ENCODE data around the gene CCDC85C. TPM values are rescaled to one million over a fixed set of nuclear protein-coding genes. Genes with fewer than 3 reads are reported as not detected.

CCDC85C gene
- total and polyA plus RNA-seq, 2 donors, result 4.6 to 7.9 TPM

DNA sequence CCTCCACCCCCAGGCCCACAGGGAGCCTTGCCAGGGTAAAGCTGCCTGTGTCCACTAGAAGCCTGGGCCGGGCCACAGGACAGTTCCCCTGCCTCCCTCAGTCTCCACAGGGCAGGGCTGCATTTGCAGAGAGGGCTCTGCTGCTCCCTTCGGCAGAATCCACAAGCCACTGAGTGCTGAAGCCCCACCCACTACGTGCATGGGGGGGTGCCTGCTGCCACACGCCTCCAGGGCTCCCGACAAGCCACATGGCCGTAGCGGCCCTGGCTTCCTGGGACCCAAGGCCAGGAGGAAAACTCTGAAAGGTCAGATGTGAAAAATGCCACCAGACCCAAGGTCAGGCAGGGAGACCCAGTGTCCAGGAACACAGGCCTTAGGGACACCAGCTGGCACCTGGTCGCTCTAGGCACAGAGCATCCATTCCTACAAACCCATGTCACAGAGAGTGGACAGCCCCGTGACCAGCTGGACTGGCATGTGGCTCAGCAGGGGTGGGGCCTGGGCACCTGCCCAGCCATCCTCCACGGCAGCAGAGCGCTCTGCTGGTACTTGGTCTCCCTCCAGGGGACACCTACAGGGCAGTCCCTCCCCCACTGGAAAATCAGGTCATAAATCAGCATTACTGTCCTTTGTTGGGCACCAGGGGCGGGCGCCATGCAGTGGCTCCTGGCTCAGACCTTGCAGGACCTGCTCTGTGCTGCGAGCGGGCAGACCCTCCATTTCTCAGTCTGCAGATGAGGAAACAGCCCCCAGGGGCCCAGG, 42.9 kb downstream of the CCDC85C start:
- peaks cover 0 to 4% of the 10 kb centered on the region in 2 donors for H3K9me3 ChIP-seq (ENCODE audit: control insufficient read depth in 2 of 2, insufficient read depth in 1 of 2, low read length in 1 of 2)
- H3K4me1 ChIP-seq (ENCODE audit: control insufficient read depth in 2 of 2, insufficient read depth in 2 of 2, low read length in 2 of 2), result no peaks in the 10 kb centered on the region
- peaks cover 0 to 4% of the 10 kb centered on the region in 2 donors for H3K27me3 ChIP-seq (ENCODE audit: control insufficient read depth in 2 of 2, insufficient read depth in 1 of 2, low read length in 1 of 2)
- no peak overlapping the region for H3K4me3 ChIP-seq (ENCODE audit: low read length in 2 of 2)
- H3K36me3 ChIP-seq (ENCODE audit: control insufficient read depth in 2 of 2, insufficient read depth in 2 of 2, low read length in 1 of 2), result no peaks in the 10 kb centered on the region
- no peak overlapping the region for H3K27ac ChIP-seq (ENCODE audit: low read depth in 1 of 2, low read length in 1 of 2)
- WGBS, result 86% methylated on average over 15 of the region's 15 CpGs
- DNase-seq (ENCODE audit: low read depth in 6 of 9, low spot score in 9 of 9), result no peak

DNA sequence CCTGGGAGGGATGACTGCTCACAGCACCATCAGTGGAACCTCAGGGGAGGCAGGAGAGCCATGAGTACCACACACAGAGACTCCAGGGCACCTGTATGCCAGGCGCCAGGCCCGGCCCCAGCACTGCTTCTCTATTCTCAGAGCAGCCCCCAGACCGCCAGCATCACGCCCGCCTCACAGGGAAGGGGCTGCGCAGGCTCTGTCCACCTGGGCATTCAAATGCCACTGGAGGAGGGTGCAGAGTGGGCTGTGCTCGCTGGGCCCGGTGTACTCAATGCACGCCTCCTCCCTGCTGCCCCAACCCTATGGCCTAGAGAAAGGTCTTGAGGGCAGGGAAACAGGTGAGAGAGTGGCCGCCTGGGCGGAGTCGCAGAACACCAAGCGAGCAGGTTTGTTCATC, 43.6 kb downstream of the CCDC85C start:
- no peak overlapping the region for H3K27ac ChIP-seq (ENCODE audit: low read depth in 1 of 2, low read length in 1 of 2)

DNA sequence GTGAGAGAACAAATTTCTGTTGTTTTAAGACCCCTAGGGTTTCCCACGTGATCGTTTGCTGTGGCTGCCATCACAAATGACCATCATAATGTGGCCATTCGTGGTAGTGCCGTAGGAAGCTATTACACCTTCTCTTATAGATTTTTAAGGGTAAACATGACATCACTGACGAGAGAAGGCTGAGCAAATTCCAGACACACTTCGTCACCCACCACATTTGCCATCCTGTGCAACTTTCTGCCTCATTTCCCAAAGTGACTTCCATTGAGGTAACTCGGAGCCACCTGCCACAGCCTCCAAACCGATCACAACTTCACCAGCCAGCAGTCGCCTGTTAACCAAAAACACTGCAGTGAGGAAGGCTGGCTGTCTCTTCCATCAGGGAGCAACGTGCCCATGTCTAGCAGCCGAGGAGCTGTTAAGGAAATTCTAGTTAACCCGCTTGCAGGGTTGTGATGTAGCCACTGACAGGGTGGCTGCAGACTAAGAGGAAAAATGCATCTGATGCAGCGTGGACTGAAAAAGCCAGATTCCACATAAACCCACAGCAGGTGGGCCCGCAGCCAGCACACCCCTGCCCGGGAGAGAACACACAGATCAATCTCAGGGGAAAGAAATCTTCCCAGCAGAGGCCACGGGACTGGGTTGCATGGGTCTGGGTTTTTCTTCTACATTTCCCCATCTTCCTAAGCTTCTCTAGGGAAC, 44.6 kb downstream of the CCDC85C start:
- H3K27ac ChIP-seq (ENCODE audit: low read depth in 1 of 2, low read length in 1 of 2), result no peak overlapping the region

More for the DNA sequence above, 43.6 kb downstream of the CCDC85C start:
- peaks cover 0 to under 1% of the 10 kb centered on the region in 2 donors for H3K9me3 ChIP-seq (ENCODE audit: control insufficient read depth in 2 of 2, insufficient read depth in 1 of 2, low read length in 1 of 2)
- H3K4me1 ChIP-seq (ENCODE audit: control insufficient read depth in 2 of 2, insufficient read depth in 2 of 2, low read length in 2 of 2), result no peaks in the 10 kb centered on the region
- no peaks in the 10 kb centered on the region for H3K36me3 ChIP-seq (ENCODE audit: control insufficient read depth in 2 of 2, insufficient read depth in 2 of 2, low read length in 1 of 2)
- 94% methylated on average over 13 of the region's 13 CpGs for WGBS
- DNase-seq (ENCODE audit: low read depth in 6 of 9, low spot score in 9 of 9), result no peak
- H3K27me3 ChIP-seq (ENCODE audit: control insufficient read depth in 2 of 2, insufficient read depth in 1 of 2, low read length in 1 of 2), result peaks cover 0 to 4% of the 10 kb centered on the region in 2 donors
- no peak overlapping the region for H3K4me3 ChIP-seq (ENCODE audit: low read length in 2 of 2)

DNA sequence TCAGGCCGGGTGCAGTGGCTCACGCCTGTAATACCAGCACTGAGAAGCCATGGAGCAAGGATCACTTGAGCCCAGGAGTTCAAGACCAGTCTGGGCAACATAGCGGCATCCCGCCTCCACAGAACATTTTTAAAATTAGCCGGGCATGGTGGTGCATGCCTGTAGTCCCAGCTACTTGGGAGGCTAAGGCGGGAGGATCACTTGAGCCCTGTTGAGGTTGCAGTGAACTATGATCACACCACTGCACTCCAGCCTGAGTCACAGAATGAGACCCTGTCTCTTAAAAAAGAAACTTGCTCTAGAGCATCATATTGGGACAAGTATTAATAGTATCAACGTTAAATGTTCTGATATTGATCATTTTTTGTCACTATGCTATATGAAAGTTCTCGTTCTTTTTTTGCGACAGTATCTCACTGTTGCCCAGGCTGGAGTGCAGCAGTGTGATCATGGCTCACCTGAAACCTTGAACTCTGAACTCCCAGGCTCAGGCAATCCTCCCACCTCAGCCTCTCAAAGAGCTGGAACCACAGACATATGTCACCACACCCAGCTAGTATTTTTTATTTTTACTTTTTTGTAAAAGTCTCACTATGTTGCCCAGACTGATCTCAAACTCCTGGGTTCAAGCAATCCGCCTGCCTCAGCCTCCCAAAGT, 47.7 kb downstream of the CCDC85C start:
- 98% methylated on average over 10 of the region's 10 CpGs for WGBS
- H3K4me1 ChIP-seq (ENCODE audit: control insufficient read depth in 2 of 2, insufficient read depth in 2 of 2, low read length in 2 of 2), result no peaks in the 10 kb centered on the region
- H3K4me3 ChIP-seq (ENCODE audit: low read length in 2 of 2), result no peak overlapping the region
- H3K27me3 ChIP-seq (ENCODE audit: control insufficient read depth in 2 of 2, insufficient read depth in 1 of 2, low read length in 1 of 2), result no peaks in the 10 kb centered on the region
- no peaks in the 10 kb centered on the region for H3K36me3 ChIP-seq (ENCODE audit: control insufficient read depth in 2 of 2, insufficient read depth in 2 of 2, low read length in 1 of 2)
- H3K9me3 ChIP-seq (ENCODE audit: control insufficient read depth in 2 of 2, insufficient read depth in 1 of 2, low read length in 1 of 2), result no peaks in the 10 kb centered on the region
- no peak overlapping the region for H3K27ac ChIP-seq (ENCODE audit: low read depth in 1 of 2, low read length in 1 of 2)
- DNase-seq (ENCODE audit: low read depth in 6 of 9, low spot score in 9 of 9), result no peak

More for the DNA sequence above, 44.6 kb downstream of the CCDC85C start:
- WGBS, result 91% methylated on average over 16 of the region's 16 CpGs
- H3K4me1 ChIP-seq (ENCODE audit: control insufficient read depth in 2 of 2, insufficient read depth in 2 of 2, low read length in 2 of 2), result no peaks in the 10 kb centered on the region
- H3K4me3 ChIP-seq (ENCODE audit: low read length in 2 of 2), result no peak overlapping the region
- H3K36me3 ChIP-seq (ENCODE audit: control insufficient read depth in 2 of 2, insufficient read depth in 2 of 2, low read length in 1 of 2), result no peaks in the 10 kb centered on the region
- no peak for DNase-seq (ENCODE audit: low read depth in 6 of 9, low spot score in 9 of 9)
- peaks cover 0 to 4% of the 10 kb centered on the region in 2 donors for H3K27me3 ChIP-seq (ENCODE audit: control insufficient read depth in 2 of 2, insufficient read depth in 1 of 2, low read length in 1 of 2)
- no peaks in the 10 kb centered on the region for H3K9me3 ChIP-seq (ENCODE audit: control insufficient read depth in 2 of 2, insufficient read depth in 1 of 2, low read length in 1 of 2)

DNA sequence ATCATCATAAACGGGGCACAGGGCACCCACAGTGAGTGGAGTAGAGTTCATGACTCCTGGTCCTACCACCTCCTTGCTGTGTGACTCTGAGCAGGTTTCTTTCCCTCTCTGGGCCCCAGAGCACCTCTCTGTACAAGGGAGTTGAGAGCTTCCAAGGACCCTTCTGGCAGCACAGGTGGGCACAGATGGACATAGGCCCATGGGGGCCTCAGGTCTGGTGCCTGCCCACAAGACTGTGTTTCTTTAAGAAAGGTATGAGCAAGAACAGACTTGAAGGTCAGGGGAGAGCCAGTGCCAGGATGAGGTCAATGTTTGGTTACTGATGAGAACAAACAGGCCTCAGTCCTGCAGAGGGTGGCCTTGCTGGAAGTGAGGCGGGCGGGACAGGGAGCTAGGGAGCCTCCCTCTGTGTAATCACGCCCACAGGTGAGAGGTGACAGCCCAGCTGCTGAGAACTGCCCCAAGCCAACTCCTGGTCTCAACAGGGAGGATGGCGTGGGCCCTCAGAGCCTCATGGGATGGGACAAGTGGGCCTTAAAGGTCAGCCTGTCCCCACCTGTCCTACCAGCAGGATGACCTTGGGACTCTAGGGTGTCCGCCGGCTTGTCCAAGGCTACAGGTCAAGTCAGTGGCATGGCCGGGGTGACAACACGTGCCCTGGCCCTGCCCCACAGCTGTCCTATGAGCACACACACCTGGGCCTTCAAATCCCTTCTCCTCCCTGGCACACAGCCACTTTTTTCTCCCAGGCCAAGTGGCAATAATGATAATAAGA, 49.1 kb downstream of the CCDC85C start:
- Histone ChIP-seq H3K27me3 (ENCODE audit: control insufficient read depth in 2 of 2, insufficient read depth in 1 of 2, low read length in 1 of 2) (no peaks in the 10 kb centered on the region), H3K9me3 (ENCODE audit: control insufficient read depth in 2 of 2, insufficient read depth in 1 of 2, low read length in 1 of 2) (no peaks in the 10 kb centered on the region), H3K27ac (ENCODE audit: low read depth in 1 of 2, low read length in 1 of 2) (no peak overlapping the region), H3K4me3 (ENCODE audit: low read length in 2 of 2) (no peak overlapping the region), H3K4me1 (ENCODE audit: control insufficient read depth in 2 of 2, insufficient read depth in 2 of 2, low read length in 2 of 2) (no peaks in the 10 kb centered on the region), H3K36me3 (ENCODE audit: control insufficient read depth in 2 of 2, insufficient read depth in 2 of 2, low read length in 1 of 2) (no peaks in the 10 kb centered on the region)
- DNase-seq (ENCODE audit: low read depth in 6 of 9, low spot score in 9 of 9), result no peak
- 83% methylated on average over 9 of the region's 9 CpGs for WGBS

DNA sequence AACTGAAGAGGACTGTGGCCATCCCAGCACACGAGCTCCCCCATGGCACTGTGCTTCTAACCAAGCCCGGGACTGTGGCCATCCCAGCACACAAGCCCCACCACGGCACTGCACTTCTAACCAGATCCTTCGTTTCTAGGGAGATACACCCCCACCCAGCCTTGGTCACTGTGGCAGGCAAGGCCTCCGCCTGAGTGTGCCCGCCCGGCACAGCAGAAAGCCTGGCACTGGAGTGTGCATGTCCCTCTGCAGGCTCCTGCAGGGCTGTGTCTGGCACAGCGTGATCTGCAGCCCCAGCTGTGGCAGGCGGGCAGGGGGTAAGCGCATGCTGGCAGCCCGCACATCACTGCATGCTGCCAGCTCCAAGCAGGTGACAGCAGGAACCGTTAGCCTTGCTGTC, 49.8 kb downstream of the CCDC85C start:
- H3K27ac ChIP-seq (ENCODE audit: low read depth in 1 of 2, low read length in 1 of 2), result no peak overlapping the region
- no peak overlapping the region for H3K4me3 ChIP-seq (ENCODE audit: low read length in 2 of 2)
- 91% methylated on average over 12 of the region's 12 CpGs for WGBS

DNA sequence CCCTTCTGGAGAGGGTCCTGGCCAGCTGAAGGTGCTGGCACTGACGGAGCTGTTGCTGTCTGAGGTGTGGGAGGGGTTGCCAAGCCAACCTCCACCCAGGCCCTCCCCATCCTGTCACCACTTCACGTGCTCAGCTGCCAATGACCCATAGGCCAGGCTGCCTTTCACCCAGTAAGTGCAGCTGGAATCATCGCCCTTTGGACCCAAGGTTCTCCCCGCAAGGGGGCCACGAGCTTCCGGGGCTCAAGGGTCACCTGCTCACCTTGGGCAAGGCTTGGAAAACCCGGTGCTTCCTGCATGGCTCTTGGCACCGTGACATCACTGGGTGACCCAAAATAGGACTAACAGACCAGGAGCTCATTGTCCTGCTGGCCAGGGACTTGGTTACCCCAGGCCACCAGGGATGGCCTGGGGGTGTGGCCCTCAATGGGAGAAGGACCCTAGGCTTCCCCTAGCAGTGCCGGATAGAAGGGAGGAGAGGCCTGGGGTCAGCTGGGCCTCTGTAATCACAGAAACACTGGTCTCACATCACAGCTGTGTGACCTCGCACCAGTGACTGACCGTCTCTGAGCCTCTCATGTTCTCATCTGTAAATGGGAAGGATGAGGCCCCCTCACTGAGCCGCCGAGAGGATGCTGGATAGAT, 51.3 kb downstream of the CCDC85C start:
- no peak overlapping the region for H3K4me3 ChIP-seq (ENCODE audit: low read length in 2 of 2)
- H3K27me3 ChIP-seq (ENCODE audit: control insufficient read depth in 2 of 2, insufficient read depth in 1 of 2, low read length in 1 of 2), result peaks cover 0 to 2% of the 10 kb centered on the region in 2 donors
- H3K36me3 ChIP-seq (ENCODE audit: control insufficient read depth in 2 of 2, insufficient read depth in 2 of 2, low read length in 1 of 2), result no peaks in the 10 kb centered on the region
- DNase-seq (ENCODE audit: low read depth in 6 of 9, low spot score in 9 of 9), result no peak
- WGBS, result 91% methylated on average over 13 of the region's 13 CpGs
- H3K27ac ChIP-seq (ENCODE audit: low read depth in 1 of 2, low read length in 1 of 2), result no peak overlapping the region
- H3K4me1 ChIP-seq (ENCODE audit: control insufficient read depth in 2 of 2, insufficient read depth in 2 of 2, low read length in 2 of 2), result no peaks in the 10 kb centered on the region
- H3K9me3 ChIP-seq (ENCODE audit: control insufficient read depth in 2 of 2, insufficient read depth in 1 of 2, low read length in 1 of 2), result no peaks in the 10 kb centered on the region

More for the DNA sequence above, 49.8 kb downstream of the CCDC85C start:
- no peaks in the 10 kb centered on the region for H3K9me3 ChIP-seq (ENCODE audit: control insufficient read depth in 2 of 2, insufficient read depth in 1 of 2, low read length in 1 of 2)
- DNase-seq (ENCODE audit: low read depth in 6 of 9, low spot score in 9 of 9), result no peak
- H3K36me3 ChIP-seq (ENCODE audit: control insufficient read depth in 2 of 2, insufficient read depth in 2 of 2, low read length in 1 of 2), result no peaks in the 10 kb centered on the region
- H3K27me3 ChIP-seq (ENCODE audit: control insufficient read depth in 2 of 2, insufficient read depth in 1 of 2, low read length in 1 of 2), result no peaks in the 10 kb centered on the region
- no peaks in the 10 kb centered on the region for H3K4me1 ChIP-seq (ENCODE audit: control insufficient read depth in 2 of 2, insufficient read depth in 2 of 2, low read length in 2 of 2)

DNA sequence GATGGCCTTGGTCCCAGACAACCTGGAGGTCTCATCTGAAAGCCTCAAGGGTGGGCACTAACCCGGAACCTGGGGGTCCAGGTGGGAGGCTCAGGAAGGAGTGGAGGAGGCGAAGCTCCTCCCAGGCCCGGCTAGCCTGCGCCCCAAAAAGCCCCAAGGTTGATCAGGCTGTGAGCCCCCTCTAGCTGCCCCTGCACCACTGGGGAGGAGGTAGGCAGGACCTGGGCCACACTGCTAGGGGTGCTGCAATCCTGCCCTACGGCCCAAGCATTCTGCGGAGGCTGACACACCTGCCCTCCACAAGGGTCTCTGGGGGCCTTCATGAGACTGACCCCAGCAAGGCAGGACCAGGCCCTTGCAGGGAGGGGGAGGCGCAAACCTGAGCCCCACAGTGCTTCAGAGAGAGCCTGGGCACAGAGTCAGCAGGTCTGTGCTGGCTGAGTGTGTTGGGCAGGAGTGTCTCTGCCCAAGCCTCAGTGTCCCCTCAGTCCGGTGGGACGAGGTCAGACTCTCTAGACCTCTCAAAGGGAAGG, 51.9 kb downstream of the CCDC85C start:
- Histone ChIP-seq H3K27me3 (ENCODE audit: control insufficient read depth in 2 of 2, insufficient read depth in 1 of 2, low read length in 1 of 2) (peaks cover 0 to 2% of the 10 kb centered on the region in 2 donors), H3K27ac (ENCODE audit: low read depth in 1 of 2, low read length in 1 of 2) (no peak overlapping the region), H3K4me3 (ENCODE audit: low read length in 2 of 2) (no peak overlapping the region), H3K9me3 (ENCODE audit: control insufficient read depth in 2 of 2, insufficient read depth in 1 of 2, low read length in 1 of 2) (no peaks in the 10 kb centered on the region), H3K36me3 (ENCODE audit: control insufficient read depth in 2 of 2, insufficient read depth in 2 of 2, low read length in 1 of 2) (no peaks in the 10 kb centered on the region), H3K4me1 (ENCODE audit: control insufficient read depth in 2 of 2, insufficient read depth in 2 of 2, low read length in 2 of 2) (no peaks in the 10 kb centered on the region)
- no peak for DNase-seq (ENCODE audit: low read depth in 6 of 9, low spot score in 9 of 9)
- WGBS, result 91% methylated on average over 9 of the region's 9 CpGs
